Colonic mucosa (tissue), 4 donors: ENCODE results near the gene ALOXE3. TPM values are rescaled to one million over a fixed set of nuclear protein-coding genes. Genes with fewer than 3 reads are reported as not detected.

Source experiments
- DNase-seq: peaks from one replicate; pipeline ENCODE4 v3.0.0-alpha.2; 2020
- H3K27ac ChIP-seq: fragments of 200-600 bp; one replicate; pipeline ENCODE4 v1.8.0; 2021
- H3K27me3 ChIP-seq: fragments of 200-600 bp; one replicate; pipeline ENCODE4 v1.8.0; 2021
- H3K36me3 ChIP-seq: fragments of 200-600 bp; one replicate; pipeline ENCODE4 v1.8.0; 2021
- H3K4me1 ChIP-seq: fragments of 200-600 bp; one replicate; pipeline ENCODE4 v1.8.0; 2021; ENCODE audit warnings: mild to moderate bottlenecking
- H3K4me3 ChIP-seq: fragments of 200-600 bp; one replicate; pipeline ENCODE4 v1.8.0; 2021
- H3K9ac ChIP-seq, 2 donors: one replicate each; pipeline ENCODE4 v1.7.0; 2013; ENCODE audit warnings: control low read depth in 2 of 2, low read depth in 2 of 2, low read length in 2 of 2
- H3K9me3 ChIP-seq: fragments of 200-600 bp; one replicate; pipeline ENCODE4 v1.8.0; 2021
- CTCF ChIP-seq: fragments of 200-600 bp; IDR thresholded peaks from one replicate; pipeline ENCODE4 v1.8.0; 2022; ENCODE audit warnings: antibody characterized with exemption, mild to moderate bottlenecking
- intact Hi-C: fragments of 100-400 bp; cut with DNase I; formaldehyde crosslinking; loops from one replicate; pipeline ENCODE4 v1.14.1; 2022
- microRNA-seq: library from miRNA; unstranded; fragments of <30 nt; microRNA quantifications from one replicate; pipeline ENCODE4, GENCODE V29; 2019
- total RNA-seq, 2 donors: library from RNA; stranded (reverse); fragmentation: NEBNext Ultra II Directional in 1 of 2; extraction: Animal tissue kit (Norgen Biotek cat#: 25700) in 1 of 2; gene quantifications; one replicate each; pipeline ENCODE4 v1.2.1, GENCODE V29; 2021
- donor health status: healthy.
- donor health status: DM: no; HTN: no; CAD: no.
- donor health status: DM: no; HTN: no; CAD: no.

ALOXE3 gene
- total RNA-seq, 2 donors from 2014 or later, result not detected

DNA sequence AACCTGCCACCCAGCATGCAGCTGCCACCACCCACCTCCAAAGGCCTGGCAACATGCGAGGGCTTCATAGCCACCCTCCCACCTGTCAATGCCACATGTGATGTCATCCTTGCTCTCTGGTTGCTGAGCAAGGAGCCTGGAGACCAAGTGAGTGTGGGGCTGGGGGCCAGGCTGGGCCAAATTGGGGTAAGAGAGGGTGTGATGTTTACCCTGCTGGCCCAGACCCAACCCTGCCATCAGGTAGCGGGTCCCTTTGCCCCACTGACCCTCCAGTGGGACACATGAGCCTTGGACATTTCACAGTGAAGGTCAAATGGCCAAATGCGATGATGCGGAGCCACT, 70.6 kb downstream of the ALOXE3 start:
- intact Hi-C loops, result loop anchor here (5.0 kb wide), 1 partner anchor 175 kb away; no protein-coding TSS in a partner anchor
- Histone ChIP-seq H3K9ac (no peak overlapping the region), H3K27ac (no peak overlapping the region), H3K4me3 (no peak overlapping the region), H3K36me3 (no peaks in the 10 kb centered on the region), H3K9me3 (no peaks in the 10 kb centered on the region), H3K27me3 (no peaks in the 10 kb centered on the region), H3K4me1 (no peaks in the 10 kb centered on the region)
- no peak for TF ChIP-seq CTCF
- DNase-seq, result no peak

DNA sequence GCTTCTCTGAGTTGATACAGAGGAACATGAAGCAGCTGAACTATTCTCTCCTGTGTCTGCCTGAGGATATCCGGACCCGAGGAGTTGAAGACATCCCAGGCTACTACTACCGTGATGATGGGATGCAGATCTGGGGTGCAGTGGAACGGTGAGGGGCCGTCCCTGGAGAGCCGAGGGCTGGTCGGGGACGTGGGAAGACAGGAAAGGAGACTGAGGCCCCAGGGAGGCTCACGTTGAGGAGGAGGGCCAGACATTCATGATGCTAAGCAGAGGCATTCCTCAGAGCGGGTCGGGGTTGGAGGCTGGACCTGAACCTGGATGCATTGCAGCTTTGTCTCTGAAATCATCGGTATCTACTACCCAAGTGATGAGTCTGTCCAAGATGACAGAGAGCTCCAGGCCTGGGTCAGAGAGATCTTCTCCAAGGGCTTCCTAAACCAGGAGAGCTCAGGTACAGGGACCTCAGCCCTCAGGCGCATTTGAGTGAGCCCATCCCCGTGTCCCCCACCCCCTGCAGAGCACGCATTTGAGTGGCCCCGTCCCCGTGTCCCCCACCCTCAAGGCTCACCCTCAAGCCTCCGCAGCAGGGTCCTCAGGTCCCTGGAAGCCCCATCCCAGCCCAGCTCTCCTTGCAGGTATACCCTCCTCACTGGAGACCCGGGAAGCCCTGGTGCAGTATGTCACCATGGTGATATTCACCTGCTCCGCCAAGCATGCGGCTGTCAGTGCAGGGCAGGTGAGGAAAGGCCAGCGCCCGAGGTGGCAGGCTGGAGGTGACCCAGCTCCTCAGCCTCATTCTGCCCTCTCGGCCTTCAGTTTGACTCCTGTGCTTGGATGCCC, 71.2 kb downstream of the ALOXE3 start:
- TF ChIP-seq CTCF, result no peak
- H3K36me3 ChIP-seq, result no peaks in the 10 kb centered on the region
- H3K4me3 ChIP-seq, result no peak overlapping the region
- intact Hi-C loops, result loop anchor here (5.0 kb wide), 1 partner anchor 175 kb away; no protein-coding TSS in a partner anchor
- H3K9ac ChIP-seq, result no peak overlapping the region
- no peak overlapping the region for H3K27ac ChIP-seq
- DNase-seq, result no peak
- no peaks in the 10 kb centered on the region for H3K9me3 ChIP-seq
- no peaks in the 10 kb centered on the region for H3K27me3 ChIP-seq
- no peaks in the 10 kb centered on the region for H3K4me1 ChIP-seq

GRCh38 chr17:8046306-8046928, 71.9 kb downstream of the ALOXE3 start:
- H3K4me3 ChIP-seq, result no peak overlapping the region
- TF ChIP-seq CTCF, result no peak
- H3K9ac ChIP-seq, result no peak overlapping the region
- H3K4me1 ChIP-seq, result no peaks in the 10 kb centered on the region
- no peaks in the 10 kb centered on the region for H3K27me3 ChIP-seq
- H3K36me3 ChIP-seq, result no peaks in the 10 kb centered on the region
- intact Hi-C loops, result loop anchor here (5.0 kb wide), 1 partner anchor 174 kb away; no protein-coding TSS in a partner anchor
- DNase-seq, result no peak
- no peaks in the 10 kb centered on the region for H3K9me3 ChIP-seq
- H3K27ac ChIP-seq, result no peak overlapping the region

Small RNAs within 50 kb of the gene (microRNA-seq; reads per million reads assigned to microRNA genes)
- gene MIR4314 (not detected), gene MIR6883 (2.2 reads per million)

Other genes with a start within 250 kb of the ALOXE3 start
- gene CHD3, start 229.7 kb downstream of the ALOXE3 start, total RNA-seq, result 100 to 1,000 TPM in 1 of 2 donors, 10 to 100 TPM in 1; 56.3 to 108 TPM
- 1 to 10 TPM; 2.8 to 3.0 TPM for gene RNF227, start 202.2 kb downstream of the ALOXE3 start, total RNA-seq
- gene KCNAB3, start 188.7 kb downstream of the ALOXE3 start, total RNA-seq, result 1 to 10 TPM; 1.1 to 2.6 TPM
- 100 to 1,000 TPM; 116 to 129 TPM for gene TRAPPC1, start 186.6 kb downstream of the ALOXE3 start, total RNA-seq
- gene CNTROB, start 186.3 kb downstream of the ALOXE3 start, total RNA-seq, result 10 to 100 TPM; 23.9 to 40.6 TPM
- gene GUCY2D, start 115.9 kb downstream of the ALOXE3 start, total RNA-seq, result under 1 TPM; 0.21 to 0.37 TPM
- under 1 TPM; 0.52 to 0.56 TPM for gene ALOX15B, start 79.5 kb downstream of the ALOXE3 start, total RNA-seq
- under 1 TPM; 0.48 to 0.69 TPM for gene ALOX12B, start 30.8 kb downstream of the ALOXE3 start, total RNA-seq
- not detected for gene HES7, start 5.6 kb upstream of the ALOXE3 start, total RNA-seq
- 10 to 100 TPM; 19.7 to 43.6 TPM for gene PER1, start 33.9 kb upstream of the ALOXE3 start, total RNA-seq
- 10 to 100 TPM; 34.0 to 38.8 TPM for gene VAMP2, start 44.4 kb upstream of the ALOXE3 start, total RNA-seq
- gene TMEM107, start 57.9 kb upstream of the ALOXE3 start, total RNA-seq, result 10 to 100 TPM; 13.2 to 17.0 TPM
- 10 to 100 TPM; 11.7 to 12.4 TPM for gene BORCS6, start 71.7 kb upstream of the ALOXE3 start, total RNA-seq
- gene AURKB, start 92.1 kb upstream of the ALOXE3 start, total RNA-seq, result 10 to 100 TPM; 18.6 to 86.4 TPM
- 10 to 100 TPM; 30.5 to 42.3 TPM for gene CTC1, start 129.5 kb upstream of the ALOXE3 start, total RNA-seq
- gene PFAS, start 130.8 kb upstream of the ALOXE3 start, total RNA-seq, result 10 to 100 TPM; 13.6 to 61.7 TPM
- gene RANGRF, start 170.2 kb upstream of the ALOXE3 start, total RNA-seq, result 10 to 100 TPM; 16.8 to 26.5 TPM
- 10 to 100 TPM in 1 of 2 donors, 1 to 10 TPM in 1; 4.0 to 11.6 TPM for gene SLC25A35, start 176.9 kb upstream of the ALOXE3 start, total RNA-seq
- gene ARHGEF15, start 191.7 kb upstream of the ALOXE3 start, total RNA-seq, result 1 to 10 TPM; 1.4 to 2.7 TPM
- not detected for gene ODF4, start 221.3 kb upstream of the ALOXE3 start, total RNA-seq